ENCODE results near the gene FAM222A.

- peak; percentile 67; the same call in 1 of the 2 replicates for TF ChIP-seq POLR2AphosphoS5 (IDR thresholded peaks at IDR 0.05; ENCODE audit: low read depth, low read length)
- no peak for TF ChIP-seq CTCF (IDR thresholded peaks at IDR 0.05)
- peak; percentile 94; the same call in 1 of the 2 replicates for TF ChIP-seq SIN3A (IDR thresholded peaks at IDR 0.05; ENCODE audit: borderline replicate concordance, insufficient read depth, low read depth, low read length)
- peak; percentile 97 for TF ChIP-seq TCF7L2 (IDR thresholded peaks at IDR 0.05; ENCODE audit: low read depth, low read length)
- no peak for TF ChIP-seq REST (IDR thresholded peaks at IDR 0.05; ENCODE audit: insufficient read depth in 1 of 2, low read depth in 2 of 2, low read length in 1 of 2)
These were observed at the start of gene FAM222A for GRCh38 chr12:109713187-109714070.
